IMR-90 (cell line): ENCODE data around the gene H19. TPM values are rescaled to one million over a fixed set of nuclear protein-coding genes. Genes with fewer than 3 reads are reported as not detected.

Experiments
- ATAC-seq: fragments of 200-7000 bp; cut with Tn5 transposase; 2 replicates; pipeline ENCODE4 v1.9.1; 2020; ENCODE audit warnings: low read depth, mild to moderate bottlenecking, moderate library complexity
- BruUV-seq: library from RNA; stranded (reverse); fragments of 400-500 nt; replicated peaks from 2 replicates; lab custom pipeline; 2021; lab: Mats Ljungman, UMichigan
- CTCF ChIA-PET: fragments of 300-600 bp; formaldehyde crosslinking; extraction: SDS; loops from one replicate; lab custom pipeline; 2021; ENCODE audit warnings: antibody characterized with exemption; lab: Yijun Ruan, JAX
- POLR2A ChIA-PET: fragments of 300-600 bp; sonication (Branson Sonifier 250); formaldehyde crosslinking; loops from one replicate; lab custom pipeline; 2022; ENCODE audit warnings: antibody characterized with exemption; ENCODE audit not compliant: unreplicated experiment; lab: Charles Lee
- DNase-seq: peaks from one replicate; pipeline ENCODE4 v3.0.0; 2013
- H2AFZ ChIP-seq: replicated peaks from 2 replicates; pipeline ENCODE3; 2013; ENCODE audit warnings: low read length, mild to moderate bottlenecking; ENCODE audit not compliant: poor library complexity
- H2AK5ac ChIP-seq: 2 replicates; pipeline ENCODE4 v1.6.1; 2013; ENCODE audit warnings: low read depth, low read length, inconsistent platforms
- H2AK9ac ChIP-seq: replicated peaks from 2 replicates; pipeline ENCODE3; 2013; ENCODE audit warnings: mild to moderate bottlenecking, low read depth, low read length, moderate library complexity; ENCODE audit not compliant: poor library complexity
- H2BK120ac ChIP-seq: 2 replicates; pipeline ENCODE4 v1.6.1; 2013; ENCODE audit warnings: low read depth, low read length, inconsistent platforms
- H2BK15ac ChIP-seq: 3 replicates; pipeline ENCODE4 v1.6.1; 2013; ENCODE audit warnings: low read depth, low read length, inconsistent platforms
- H2BK20ac ChIP-seq: 2 replicates; pipeline ENCODE4 v1.6.1; 2013; ENCODE audit warnings: low read depth, mild to moderate bottlenecking, inconsistent platforms, low read length, moderate library complexity
- H2BK5ac ChIP-seq: 2 replicates; pipeline ENCODE4 v1.6.1; 2013; ENCODE audit warnings: mild to moderate bottlenecking, low read depth, low read length, inconsistent platforms; ENCODE audit not compliant: poor library complexity, severe bottlenecking
- H3K14ac ChIP-seq: replicated peaks from 2 replicates; pipeline ENCODE4 v1.6.1; 2013; ENCODE audit warnings: low read depth, low read length, inconsistent platforms
- H3K18ac ChIP-seq: 2 replicates; pipeline ENCODE4 v1.6.1; 2013; ENCODE audit warnings: low read depth, low read length, control low read depth
- H3K23ac ChIP-seq: 2 replicates; pipeline ENCODE4 v1.6.1; 2013; ENCODE audit warnings: low read depth, low read length, inconsistent platforms
- H3K27ac ChIP-seq: 2 replicates; pipeline ENCODE4 v1.5.1; 2013; ENCODE audit warnings: mild to moderate bottlenecking, control low read depth, low read length; ENCODE audit not compliant: insufficient read depth
- H3K27me3 ChIP-seq: 2 replicates; pipeline ENCODE4 v1.6.1; 2013; ENCODE audit warnings: low read length; ENCODE audit not compliant: control insufficient read depth, insufficient read depth
- H3K36me3 ChIP-seq: 2 replicates; pipeline ENCODE4 v1.6.1; 2013; ENCODE audit warnings: low read length, mixed read lengths; ENCODE audit not compliant: control insufficient read depth, insufficient read depth
- H3K4ac ChIP-seq: 2 replicates; pipeline ENCODE4 v1.6.1; 2013; ENCODE audit warnings: low read depth, low read length, inconsistent platforms
- H3K4me1 ChIP-seq: 2 replicates; pipeline ENCODE4 v1.6.1; 2013; ENCODE audit warnings: low read length, mixed read lengths; ENCODE audit not compliant: control insufficient read depth, insufficient read depth
- H3K4me2 ChIP-seq: 2 replicates; pipeline ENCODE4 v1.6.1; 2013; ENCODE audit warnings: low read depth, mild to moderate bottlenecking, control low read depth, low read length, moderate library complexity
- H3K4me3 ChIP-seq: 2 replicates; pipeline ENCODE4 v1.5.1; 2013; ENCODE audit warnings: low read depth, mild to moderate bottlenecking, control low read depth, low read length, moderate library complexity; ENCODE audit not compliant: insufficient read depth
- H3K56ac ChIP-seq: 2 replicates; pipeline ENCODE4 v1.6.1; 2013; ENCODE audit warnings: low read length, inconsistent platforms; ENCODE audit not compliant: insufficient read depth; ENCODE audit errors: extremely low read depth
- H3K79me1 ChIP-seq, 2 experiments: 2 replicates each; pipeline ENCODE4 v1.6.1; 2013; ENCODE audit warnings: low read length in 2 of 2, inconsistent platforms in 1 of 2, low read depth in 1 of 2
- H3K9ac ChIP-seq: 2 replicates; pipeline ENCODE4 v1.6.1; 2013; ENCODE audit warnings: low read depth, low read length, control low read depth
- H3K9me1 ChIP-seq: 2 replicates; pipeline ENCODE4 v1.6.1; 2013; ENCODE audit warnings: low read length, inconsistent platforms; ENCODE audit not compliant: insufficient read depth
- H3K9me3 ChIP-seq: 2 replicates; pipeline ENCODE4 v1.6.1; 2013; ENCODE audit warnings: low read length; ENCODE audit not compliant: control insufficient read depth, insufficient read depth
- H4K20me1 ChIP-seq: 2 replicates; pipeline ENCODE4 v1.6.1; 2013; ENCODE audit warnings: low read length, inconsistent platforms; ENCODE audit not compliant: insufficient read depth
- H4K5ac ChIP-seq: 2 replicates; pipeline ENCODE4 v1.6.1; 2013; ENCODE audit warnings: mild to moderate bottlenecking, low read depth, low read length, control low read depth
- H4K8ac ChIP-seq, 2 experiments: 2 replicates each; pipeline ENCODE4 v1.6.1; 2013; ENCODE audit warnings: low read depth in 2 of 2, low read length in 2 of 2, control low read depth in 1 of 2, inconsistent platforms in 1 of 2
- H4K91ac ChIP-seq: 2 replicates; pipeline ENCODE4 v1.6.1; 2013; ENCODE audit warnings: low read depth, low read length, inconsistent platforms; ENCODE audit not compliant: insufficient read depth
- BHLHE40 ChIP-seq: fragments of 150-350 bp; IDR thresholded peaks from 2 replicates; pipeline ENCODE4 v1.6.1; 2016; ENCODE audit warnings: mild to moderate bottlenecking, low read depth, low read length
- CEBPB ChIP-seq: IDR thresholded peaks from 2 replicates; pipeline ENCODE4 v1.6.1; 2012; ENCODE audit warnings: low read depth, low read length, improper control_type of control experiment
- FOS ChIP-seq: fragments of 150-350 bp; IDR thresholded peaks from 2 replicates; pipeline ENCODE4 v1.6.1; 2016; ENCODE audit warnings: low read depth, low read length
- MXI1 ChIP-seq: IDR thresholded peaks from 2 replicates; pipeline ENCODE4 v1.6.1; 2012; ENCODE audit warnings: low read depth, mild to moderate bottlenecking, low read length, moderate library complexity, borderline replicate concordance
- POLR2A ChIP-seq: IDR thresholded peaks from 2 replicates; pipeline ENCODE4 v1.6.1; 2012; ENCODE audit warnings: mild to moderate bottlenecking, low read depth, low read length
- RAD21 ChIP-seq: IDR thresholded peaks from 2 replicates; pipeline ENCODE4 v1.6.1; 2012; ENCODE audit warnings: low read length, improper control_type of control experiment
- RFX5 ChIP-seq: IDR thresholded peaks from 2 replicates; pipeline ENCODE4 v1.8.0; 2012; ENCODE audit warnings: low read depth, mild to moderate bottlenecking, low read length, moderate library complexity
- WGBS, 2 experiments: methylation state at CpG; one replicate each; pipeline versions ENCODE4 v1.1.5 to v1.1.7; 2013; ENCODE audit warnings: missing lambda C conversion rate in 2 of 2; ENCODE audit not compliant: insufficient read length in 1 of 2; ENCODE audit errors: extremely low coverage in 2 of 2; 5-methylcytosine and 5-hydroxymethylcytosine counted together
- dilution Hi-C: fragments of 300-500 bp; cut with HindIII; formaldehyde crosslinking; loops from one replicate; pipeline ENCODE4 v1.14.3; 2018; ENCODE audit warnings: low sequenced_read_pairs; ENCODE audit not compliant: unreplicated experiment
- in situ Hi-C: fragments of 300-500 bp; cut with MboI; formaldehyde crosslinking; loops from 3 replicates; pipeline ENCODE4 v1.14.3; 2019; ENCODE audit warnings: low sequenced_read_pairs, inconsistent platforms, mixed read lengths
- intact Hi-C: fragments of 100-400 bp; cut with micrococcal nuclease; formaldehyde crosslinking; loops from 2 replicates; pipeline ENCODE4 v1.10.0; 2022
- polyA plus RNA-seq, 3 experiments: library from polyadenylated mRNA; depleted of rRNA; stranded (reverse); fragments of >200 nt; gene quantifications; 2 replicates each; pipeline ENCODE4 v1.2.3, GENCODE V29; 2012; ENCODE audit warnings: low replicate concordance in 1 of 3
- total RNA-seq: library from RNA; depleted of rRNA; stranded (reverse); fragments of >200 nt; gene quantifications from 2 replicates; pipeline ENCODE4 v1.2.3, GENCODE V29; 2012
- TF ChIP-seq, protein P1 (sequence below): fragments of 150-350 bp; IDR thresholded peaks from 2 replicates; pipeline ENCODE4 v1.6.1; 2017; ENCODE audit warnings: mild to moderate bottlenecking, antibody characterized with exemption, low read length, low read depth
- TF ChIP-seq, protein P2 (sequence below): fragments of 150-350 bp; IDR thresholded peaks from 2 replicates; pipeline ENCODE4 v1.6.1; 2016; ENCODE audit warnings: low read depth, mild to moderate bottlenecking, low read length, moderate library complexity, borderline replicate concordance

The H19 gene
- total and polyA plus RNA-seq, 2 of the 4 experiments (the other 2 are of a cell fraction): 0.41 TPM; not detected in 1

DNA sequence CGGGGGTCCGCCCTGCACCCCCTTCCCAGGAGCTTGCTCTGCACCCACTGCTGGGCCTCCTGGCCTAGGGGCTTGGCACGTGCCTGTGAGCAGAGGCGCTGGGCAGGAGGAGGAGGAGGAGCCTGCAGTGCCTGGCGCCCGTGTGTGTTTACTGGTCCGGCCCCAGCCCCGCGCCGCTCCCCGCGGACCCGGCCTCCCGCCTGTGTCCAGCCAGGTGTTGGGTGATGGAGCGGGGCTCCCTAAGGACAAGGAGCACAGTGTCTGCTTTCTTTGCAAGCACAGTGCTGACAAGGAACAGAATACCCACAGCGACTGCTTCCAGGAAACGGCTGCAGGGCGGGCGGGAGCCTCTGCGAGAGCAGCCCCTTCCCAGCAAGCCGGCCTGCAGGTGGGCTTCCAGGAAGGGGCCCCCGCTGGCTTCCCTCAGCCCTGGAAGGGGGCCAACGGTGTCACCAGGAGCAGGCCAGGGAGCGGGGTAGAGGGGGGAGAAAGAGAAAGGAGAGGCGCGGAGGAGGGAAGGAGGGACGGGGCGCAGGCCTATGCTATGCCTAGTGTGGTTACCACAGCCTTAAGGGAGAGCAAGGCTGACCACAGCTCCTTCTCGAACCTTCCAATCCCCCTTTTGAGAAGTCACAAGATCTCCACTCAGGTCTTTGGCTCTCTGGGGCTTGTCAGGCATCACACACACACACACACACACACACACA is 6.6 kb downstream of the H19 start:
- dilution Hi-C loops (no loop called here), intact Hi-C loops (no loop called here), in situ Hi-C loops (no loop called here)
- H3K27me3 ChIP-seq: no peaks in the 10 kb centered on the region
- BruUV-seq: no TSS peak
- no peak overlapping the region for H3K4me3 ChIP-seq
- no peaks in the 10 kb centered on the region for H3K9me1 ChIP-seq
- no peak overlapping the region for H2BK120ac ChIP-seq
- no peak overlapping the region for H2AFZ ChIP-seq
- no peak overlapping the region for H4K5ac ChIP-seq
- no peak overlapping the region for H3K9ac ChIP-seq
- no peak overlapping the region for H2BK5ac ChIP-seq
- H3K9me3 ChIP-seq: no peaks in the 10 kb centered on the region
- POLR2A ChIA-PET: no interaction called here
- H4K91ac ChIP-seq: no peak overlapping the region
- H3K4me2 ChIP-seq: no peak overlapping the region
- H3K23ac ChIP-seq: no peak overlapping the region
- no peak overlapping the region for H3K14ac ChIP-seq
- H2BK20ac ChIP-seq: no peak overlapping the region
- H3K36me3 ChIP-seq: no peaks in the 10 kb centered on the region
- H3K56ac ChIP-seq: no peak overlapping the region
- no peak overlapping the region for H3K18ac ChIP-seq
- H4K20me1 ChIP-seq: no peaks in the 10 kb centered on the region
- H4K8ac ChIP-seq: no peak overlapping the region
- H3K79me1 ChIP-seq: no peaks in the 10 kb centered on the region
- no CpG with 5 or more reads among the region's 29 CpGs for WGBS, 2 experiments
- no peak overlapping the region for H2AK5ac ChIP-seq
- H2BK15ac ChIP-seq: no peak overlapping the region
- ATAC-seq (no peak), DNase-seq (no peak)
- H3K27ac ChIP-seq: no peak overlapping the region
- H3K4ac ChIP-seq: no peak overlapping the region
- no peak overlapping the region for H2AK9ac ChIP-seq
- TF ChIP-seq RFX5: no peak
- TF ChIP-seq, protein P1, sequence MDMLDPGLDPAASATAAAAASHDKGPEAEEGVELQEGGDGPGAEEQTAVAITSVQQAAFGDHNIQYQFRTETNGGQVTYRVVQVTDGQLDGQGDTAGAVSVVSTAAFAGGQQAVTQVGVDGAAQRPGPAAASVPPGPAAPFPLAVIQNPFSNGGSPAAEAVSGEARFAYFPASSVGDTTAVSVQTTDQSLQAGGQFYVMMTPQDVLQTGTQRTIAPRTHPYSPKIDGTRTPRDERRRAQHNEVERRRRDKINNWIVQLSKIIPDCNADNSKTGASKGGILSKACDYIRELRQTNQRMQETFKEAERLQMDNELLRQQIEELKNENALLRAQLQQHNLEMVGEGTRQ: no peak
- TF ChIP-seq FOS: no peak
- TF ChIP-seq RAD21: no peak
- TF ChIP-seq, protein P2, sequence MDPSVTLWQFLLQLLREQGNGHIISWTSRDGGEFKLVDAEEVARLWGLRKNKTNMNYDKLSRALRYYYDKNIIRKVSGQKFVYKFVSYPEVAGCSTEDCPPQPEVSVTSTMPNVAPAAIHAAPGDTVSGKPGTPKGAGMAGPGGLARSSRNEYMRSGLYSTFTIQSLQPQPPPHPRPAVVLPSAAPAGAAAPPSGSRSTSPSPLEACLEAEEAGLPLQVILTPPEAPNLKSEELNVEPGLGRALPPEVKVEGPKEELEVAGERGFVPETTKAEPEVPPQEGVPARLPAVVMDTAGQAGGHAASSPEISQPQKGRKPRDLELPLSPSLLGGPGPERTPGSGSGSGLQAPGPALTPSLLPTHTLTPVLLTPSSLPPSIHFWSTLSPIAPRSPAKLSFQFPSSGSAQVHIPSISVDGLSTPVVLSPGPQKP: no peak
- TF ChIP-seq BHLHE40: no peak
- TF ChIP-seq MXI1: no peak
- no peak for TF ChIP-seq CEBPB
- TF ChIP-seq POLR2A: no peak
- CTCF ChIA-PET: no interaction called here
- no peaks in the 10 kb centered on the region for H3K4me1 ChIP-seq
